BJ (cell line): Measurements from ENCODE around the gene STK4. TPM values are rescaled to one million over a fixed set of nuclear protein-coding genes. Genes with fewer than 3 reads are reported as not detected.

Experiments
- CTCF ChIA-PET: fragments of 350-600 bp; formaldehyde crosslinking; extraction: SDS; loops from one replicate; lab custom pipeline; 2021; ENCODE audit warnings: antibody characterized with exemption, inconsistent platforms; lab: Yijun Ruan, JAX
- POLR2A ChIA-PET: fragments of 300-600 bp; sonication (Branson Sonifier 250); formaldehyde crosslinking; extraction: SDS; loops from one replicate; lab custom pipeline; 2021; ENCODE audit warnings: antibody characterized with exemption; lab: Charles Lee
- DNase-seq: peaks from one replicate; pipeline ENCODE4 v3.0.0-alpha.2; 2011; ENCODE audit warnings: low read depth
- H3K27me3 ChIP-seq: 2 replicates; pipeline ENCODE4 v1.6.0; 2011; ENCODE audit warnings: low read length; ENCODE audit not compliant: control insufficient read depth, insufficient read depth
- H3K36me3 ChIP-seq: 2 replicates; pipeline ENCODE4 v1.5.1; 2011; ENCODE audit warnings: low read length; ENCODE audit not compliant: control insufficient read depth, insufficient read depth
- H3K4me3 ChIP-seq: 2 replicates; pipeline ENCODE4 v1.5.1; 2011; ENCODE audit warnings: low read depth, mild to moderate bottlenecking, control low read depth, low read length
- polyA plus RNA-seq: library from polyadenylated mRNA; depleted of rRNA; stranded (reverse); fragments of >200 nt; gene quantifications from 2 replicates; pipeline ENCODE4 v1.2.3, GENCODE V29; 2011
- TF ChIP-seq, protein P1 (sequence below): IDR thresholded peaks from 2 replicates; pipeline ENCODE4 v1.5.1; 2011; ENCODE audit warnings: low read depth, mild to moderate bottlenecking, control low read depth, inconsistent platforms, low read length, moderate library complexity; ENCODE audit not compliant: insufficient read depth

Gene STK4
- polyA plus RNA-seq, 1 experiment = 12.4 TPM

GRCh38 chr20:44921447-44921846, 44.9 kb upstream of the STK4 start:
- no peak for DNase-seq
- POLR2A ChIA-PET = no interaction called here
- Histone ChIP-seq H3K4me3 (no peak overlapping the region), H3K27me3 (no peaks in the 10 kb centered on the region), H3K36me3 (peaks cover 12% of the 10 kb centered on the region)
- CTCF ChIA-PET = no interaction called here
- TF ChIP-seq, protein P1, sequence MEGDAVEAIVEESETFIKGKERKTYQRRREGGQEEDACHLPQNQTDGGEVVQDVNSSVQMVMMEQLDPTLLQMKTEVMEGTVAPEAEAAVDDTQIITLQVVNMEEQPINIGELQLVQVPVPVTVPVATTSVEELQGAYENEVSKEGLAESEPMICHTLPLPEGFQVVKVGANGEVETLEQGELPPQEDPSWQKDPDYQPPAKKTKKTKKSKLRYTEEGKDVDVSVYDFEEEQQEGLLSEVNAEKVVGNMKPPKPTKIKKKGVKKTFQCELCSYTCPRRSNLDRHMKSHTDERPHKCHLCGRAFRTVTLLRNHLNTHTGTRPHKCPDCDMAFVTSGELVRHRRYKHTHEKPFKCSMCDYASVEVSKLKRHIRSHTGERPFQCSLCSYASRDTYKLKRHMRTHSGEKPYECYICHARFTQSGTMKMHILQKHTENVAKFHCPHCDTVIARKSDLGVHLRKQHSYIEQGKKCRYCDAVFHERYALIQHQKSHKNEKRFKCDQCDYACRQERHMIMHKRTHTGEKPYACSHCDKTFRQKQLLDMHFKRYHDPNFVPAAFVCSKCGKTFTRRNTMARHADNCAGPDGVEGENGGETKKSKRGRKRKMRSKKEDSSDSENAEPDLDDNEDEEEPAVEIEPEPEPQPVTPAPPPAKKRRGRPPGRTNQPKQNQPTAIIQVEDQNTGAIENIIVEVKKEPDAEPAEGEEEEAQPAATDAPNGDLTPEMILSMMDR = no peak

GRCh38 chr20:44924541-44924940, 41.8 kb upstream of the STK4 start:
- Histone ChIP-seq H3K27me3 (no peaks in the 10 kb centered on the region), H3K36me3 (peaks cover 6% of the 10 kb centered on the region), H3K4me3 (no peak overlapping the region)
- TF ChIP-seq, protein P1 = no peak
- ChIA-PET CTCF (no interaction called here), POLR2A (no interaction called here)
- no peak for DNase-seq

- POLR2A ChIA-PET = no interaction called here
- no peak overlapping the region for H3K4me3 ChIP-seq
- no peaks in the 10 kb centered on the region for H3K27me3 ChIP-seq
- DNase-seq = no peak
- H3K36me3 ChIP-seq = peaks cover 13% of the 10 kb centered on the region
- TF ChIP-seq, protein P1 = no peak
- CTCF ChIA-PET = no interaction called here
Measured at GRCh38 chr20:44928595-44928994, 37.7 kb upstream of the STK4 start.

DNA sequence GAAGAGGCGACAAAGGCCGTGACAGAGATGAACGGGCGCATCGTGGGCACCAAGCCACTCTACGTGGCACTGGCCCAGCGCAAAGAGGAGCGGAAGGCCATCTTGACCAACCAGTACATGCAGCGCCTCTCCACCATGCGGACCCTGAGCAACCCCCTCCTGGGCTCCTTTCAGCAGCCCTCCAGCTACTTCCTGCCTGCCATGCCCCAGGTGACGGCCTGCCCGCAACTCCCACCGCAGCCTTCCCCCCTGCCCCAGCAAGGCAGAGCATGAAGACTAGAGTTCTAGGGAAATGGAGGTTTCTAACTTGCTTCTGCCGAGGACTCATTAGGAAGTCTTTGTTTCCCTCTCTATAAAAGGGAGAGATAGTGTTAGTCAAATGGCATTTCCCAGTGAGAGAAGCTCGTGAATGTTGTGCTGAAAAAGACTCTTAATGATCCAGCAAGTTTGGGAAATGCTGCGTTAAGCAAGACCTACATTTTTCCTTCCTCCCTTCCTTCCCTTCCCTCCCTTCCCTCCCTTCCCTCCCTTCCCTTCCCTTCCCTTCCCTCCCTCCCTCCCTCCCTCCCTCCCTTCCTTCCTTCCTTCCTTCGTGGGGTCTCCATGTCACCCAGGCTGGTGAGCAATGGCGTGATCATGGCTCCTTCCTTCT, 35.7 kb upstream of the STK4 start:
- TF ChIP-seq, protein P1 = no peak
- peaks cover 10% of the 10 kb centered on the region for H3K36me3 ChIP-seq
- H3K27me3 ChIP-seq = no peaks in the 10 kb centered on the region
- CTCF ChIA-PET = interaction anchor here (0.6 kb wide), 1 partner anchor 13 kb away, joined by 3 read pairs; no protein-coding TSS in a partner anchor
- no peak overlapping the region for H3K4me3 ChIP-seq
- DNase-seq = no peak
- POLR2A ChIA-PET = no interaction called here

GRCh38 chr20:44931911-44932310, 34.4 kb upstream of the STK4 start:
- no peak for DNase-seq
- ChIA-PET POLR2A (no interaction called here), CTCF (interaction anchor here (0.5 to 0.6 kb wide), 2 partner anchors 8 to 1144 kb away, joined by 3 to 4 read pairs; no protein-coding TSS in a partner anchor)
- no peaks in the 10 kb centered on the region for H3K27me3 ChIP-seq
- no peak overlapping the region for H3K4me3 ChIP-seq
- TF ChIP-seq, protein P1 = no peak
- peaks cover 14% of the 10 kb centered on the region for H3K36me3 ChIP-seq
